H9 (cell line): ENCODE measurements around the gene MRTFB. TPM values are rescaled to one million over a fixed set of nuclear protein-coding genes. Genes with fewer than 3 reads are reported as not detected.

Source experiments
- DNase-seq: peaks from one replicate; pipeline ENCODE4 v3.0.0-alpha.2; 2017
- H2AFZ ChIP-seq: one replicate; pipeline ENCODE4 v1.6.1; 2013; ENCODE audit warnings: mild to moderate bottlenecking, low read length, control low read depth, moderate library complexity
- H2AK5ac ChIP-seq: 2 replicates; pipeline ENCODE4 v1.6.1; 2013; ENCODE audit warnings: low read length, control low read depth, mixed read lengths; ENCODE audit not compliant: insufficient read length
- H2BK120ac ChIP-seq: one replicate; pipeline ENCODE4 v1.6.1; 2013; ENCODE audit warnings: low read depth, mild to moderate bottlenecking, low read length, control low read depth, inconsistent platforms; ENCODE audit not compliant: poor library complexity, severe bottlenecking
- H2BK12ac ChIP-seq: 2 replicates; pipeline ENCODE4 v1.6.1; 2013; ENCODE audit warnings: low read length, control low read depth, mixed read lengths, low read depth; ENCODE audit not compliant: insufficient read length
- H2BK15ac ChIP-seq: 2 replicates; pipeline ENCODE4 v1.6.1; 2013; ENCODE audit warnings: low read depth, low read length, control low read depth
- H2BK20ac ChIP-seq: one replicate; pipeline ENCODE4 v1.6.1; 2013; ENCODE audit warnings: low read depth, mild to moderate bottlenecking, low read length, control low read depth, inconsistent platforms; ENCODE audit not compliant: poor library complexity, severe bottlenecking
- H2BK5ac ChIP-seq: 2 replicates; pipeline ENCODE4 v1.6.1; 2013; ENCODE audit warnings: low read length, control low read depth, mixed read lengths; ENCODE audit not compliant: insufficient read length
- H3K14ac ChIP-seq: 2 replicates; pipeline ENCODE4 v1.6.1; 2013; ENCODE audit warnings: low read length, control low read depth; ENCODE audit not compliant: insufficient read depth
- H3K18ac ChIP-seq: 2 replicates; pipeline ENCODE4 v1.6.1; 2013; ENCODE audit warnings: low read depth, mild to moderate bottlenecking, mixed read lengths, low read length, control low read depth; ENCODE audit not compliant: insufficient read length
- H3K23ac ChIP-seq: 2 replicates; pipeline ENCODE4 v1.6.1; 2013; ENCODE audit warnings: low read length, control low read depth, mixed read lengths, low read depth; ENCODE audit not compliant: insufficient read length
- H3K23me2 ChIP-seq: 2 replicates; pipeline ENCODE4 v1.6.1; 2013; ENCODE audit warnings: low read depth, mild to moderate bottlenecking, mixed read lengths, low read length, control low read depth; ENCODE audit not compliant: insufficient read length, poor library complexity, severe bottlenecking
- H3K27ac ChIP-seq: 2 replicates; pipeline ENCODE4 v1.5.1; 2013; ENCODE audit warnings: low read length, control low read depth, mixed read lengths, low read depth; ENCODE audit not compliant: insufficient read length
- H3K27me3 ChIP-seq: 2 replicates; pipeline ENCODE4 v1.6.1; 2013; ENCODE audit warnings: low read length, control low read depth, inconsistent platforms; ENCODE audit not compliant: insufficient read depth
- H3K4ac ChIP-seq: 2 replicates; pipeline ENCODE4 v1.6.1; 2013; ENCODE audit warnings: low read depth, mild to moderate bottlenecking, control low read depth, inconsistent platforms, low read length, moderate library complexity
- H3K4me1 ChIP-seq: 2 replicates; pipeline ENCODE4 v1.6.1; 2013; ENCODE audit warnings: low read length, control low read depth, inconsistent platforms; ENCODE audit not compliant: insufficient read depth
- H3K4me2 ChIP-seq: 2 replicates; pipeline ENCODE4 v1.6.1; 2013; ENCODE audit warnings: low read length, control low read depth, mixed read lengths; ENCODE audit not compliant: insufficient read length, insufficient read depth
- H3K56ac ChIP-seq: 2 replicates; pipeline ENCODE4 v1.6.1; 2013; ENCODE audit warnings: low read depth, mild to moderate bottlenecking, mixed read lengths, low read length, control low read depth; ENCODE audit not compliant: insufficient read length
- H3K79me1 ChIP-seq: 2 replicates; pipeline ENCODE4 v1.6.1; 2013; ENCODE audit warnings: low read depth, mild to moderate bottlenecking, moderate library complexity, low read length, control low read depth, inconsistent platforms; ENCODE audit not compliant: insufficient read depth, poor library complexity, severe bottlenecking
- H3K79me2 ChIP-seq: 2 replicates; pipeline ENCODE4 v1.6.1; 2013; ENCODE audit warnings: low read length, control low read depth, inconsistent platforms; ENCODE audit not compliant: insufficient read depth
- H3K9ac ChIP-seq: 2 replicates; pipeline ENCODE4 v1.6.1; 2013; ENCODE audit warnings: low read length, control low read depth, mixed read lengths; ENCODE audit not compliant: insufficient read length; ENCODE audit errors: extremely low read depth
- H3K9me3 ChIP-seq: one replicate; pipeline ENCODE4 v1.6.1; 2013; ENCODE audit warnings: low read depth, low read length, inconsistent platforms; ENCODE audit not compliant: control insufficient read depth
- H3T11ph ChIP-seq: one replicate; pipeline ENCODE4 v1.6.1; 2013; ENCODE audit warnings: mild to moderate bottlenecking, low read length, control low read depth, inconsistent platforms
- H4K20me1 ChIP-seq: one replicate; pipeline ENCODE4 v1.6.1; 2013; ENCODE audit not compliant: control insufficient read depth, insufficient read length, insufficient read depth
- H4K5ac ChIP-seq: 2 replicates; pipeline ENCODE4 v1.6.1; 2013; ENCODE audit warnings: low read depth, mild to moderate bottlenecking, mixed read lengths, low read length, control low read depth; ENCODE audit not compliant: insufficient read length
- H4K8ac ChIP-seq: replicated peaks from 2 replicates; pipeline ENCODE4 v1.6.1; 2013; ENCODE audit warnings: low read length, control low read depth, mixed read lengths, low read depth; ENCODE audit not compliant: insufficient read length
- H4K91ac ChIP-seq: 2 replicates; pipeline ENCODE4 v1.6.1; 2013; ENCODE audit warnings: low read depth, mild to moderate bottlenecking, moderate library complexity, mixed read lengths, low read length, control low read depth; ENCODE audit not compliant: insufficient read length
- H3K27ac Mint-ChIP-seq, 3 experiments: 2 replicates in 2 of 3; 3 replicates in 1 of 3; pipeline ENCODE4 v1.8.0; 2020 to 2021; ENCODE audit warnings: mixed read lengths in 3 of 3, mild to moderate bottlenecking in 1 of 3, moderate library complexity in 1 of 3
- H3K27me3 Mint-ChIP-seq: 2 replicates; pipeline ENCODE4 v1.8.0; 2021; ENCODE audit warnings: low read depth, mild to moderate bottlenecking, moderate library complexity, mixed read lengths
- H3K36me3 Mint-ChIP-seq, 3 experiments: 2 replicates in 2 of 3; 3 replicates in 1 of 3; pipeline ENCODE4 v1.8.0; 2020 to 2021; ENCODE audit warnings: low read depth in 3 of 3, mixed read lengths in 3 of 3; ENCODE audit not compliant: insufficient read depth in 1 of 3
- H3K4me1 Mint-ChIP-seq, 2 experiments: 2 replicates each; pipeline ENCODE4 v1.8.0; 2020; ENCODE audit warnings: mixed read lengths in 2 of 2
- H3K4me3 Mint-ChIP-seq, 2 experiments: 2 replicates in 1 of 2; 3 replicates in 1 of 2; pipeline ENCODE4 v1.8.0; 2020 to 2021; ENCODE audit warnings: mild to moderate bottlenecking in 2 of 2, mixed read lengths in 2 of 2, moderate library complexity in 1 of 2
- H3K9me3 Mint-ChIP-seq, 2 experiments: 2 replicates in 1 of 2; 3 replicates in 1 of 2; pipeline ENCODE4 v1.8.0; 2020; ENCODE audit warnings: mild to moderate bottlenecking in 2 of 2, mixed read lengths in 2 of 2, moderate library complexity in 1 of 2
- CTCF ChIP-seq: fragments of 200-600 bp; sonication (generic); conservative IDR thresholded peaks from 3 replicates; pipeline ENCODE4 v1.8.0; 2021; ENCODE audit warnings: antibody characterized with exemption, mild to moderate bottlenecking
- WGBS: extraction: QIAGEN DNeasy Blood & Tissue Kit; methylation state at CpG from one replicate; pipeline ENCODE4 v1.1.7; 2013; ENCODE audit warnings: missing lambda C conversion rate, low lambda C conversion rate, mixed read lengths; ENCODE audit not compliant: insufficient read length; ENCODE audit errors: extremely low coverage; 5-methylcytosine and 5-hydroxymethylcytosine counted together
- total RNA-seq: library from RNA; stranded (reverse); gene quantifications from 2 replicates; pipeline ENCODE4 v1.2.1, GENCODE V29; 2021

Gene MRTFB
- total RNA-seq, 1 experiment from 2014 or later, result 29.9 TPM

GRCh38 chr16:14129502-14129901 lies 58.4 kb downstream of the MRTFB start:
- Histone ChIP-seq H3K79me2 (peaks cover 2% of the 10 kb centered on the region), H2AK5ac (no peak overlapping the region), H3K18ac (no peak overlapping the region), H3K79me1 (peaks cover 6% of the 10 kb centered on the region), H3K9me3 (no peaks in the 10 kb centered on the region), H3K4me2 (no peak overlapping the region), H3K56ac (no peak overlapping the region), H3K23me2 (no peaks in the 10 kb centered on the region), H3K23ac (no peak overlapping the region), H2BK12ac (no peak overlapping the region), H3K4me1 (no peaks in the 10 kb centered on the region), H2BK15ac (no peak overlapping the region), H2AFZ (no peak overlapping the region), H3K9ac (no peak overlapping the region), H3K27ac (no peak overlapping the region), H3K4ac (no peak overlapping the region), H4K8ac (no peak overlapping the region), H2BK120ac (no peak overlapping the region), H4K20me1 (no peaks in the 10 kb centered on the region), H3K27me3 (no peaks in the 10 kb centered on the region), H3K14ac (no peak overlapping the region), H2BK5ac (no peak overlapping the region), H4K5ac (no peak overlapping the region), H3T11ph (no peak overlapping the region), H2BK20ac (no peak overlapping the region), H4K91ac (no peak overlapping the region)
- Mint-ChIP-seq H3K4me3 (no peak overlapping the region), H3K36me3 (peaks cover 0 to 3% (median 0%) of the 10 kb centered on the region in 3 experiments; a peak in 2 of 7 replicates), H3K9me3 (no peaks in the 10 kb centered on the region), H3K27me3 (no peaks in the 10 kb centered on the region), H3K4me1 (peaks cover 13% of the 10 kb centered on the region in 2 experiments), H3K27ac (peak overlapping the region in 1 of 3 experiments; percentile 20; a peak in 1 of 7 replicates)
- no peak for TF ChIP-seq CTCF
- DNase-seq, result no peak
- whole genome bisulfite sequencing, result no CpG with 5 or more reads among the region's 5 CpGs
